Astrocyte of the spinal cord (primary cell): ENCODE measurements around the gene KIF20A.

Experiments
- DNase-seq: peaks from one replicate; pipeline ENCODE4 v3.0.0; 2011; ENCODE audit warnings: low read depth, low spot score
- H3K4me3 ChIP-seq: 2 replicates; pipeline ENCODE4 v1.5.1; 2011; ENCODE audit warnings: low read depth, mild to moderate bottlenecking, low read length, moderate library complexity
- CTCF ChIP-seq: IDR thresholded peaks from 2 replicates; pipeline ENCODE4 v1.5.1; 2012; ENCODE audit warnings: low read depth, mild to moderate bottlenecking, low read length, inconsistent platforms
- in situ Hi-C: cut with HindIII; loops from 2 replicates; pipeline ENCODE4 v1.10.0; 2017; ENCODE audit warnings: low sequenced_read_pairs

KIF20A gene

GRCh38 chr5:138163721-138164120 lies 15.2 kb upstream of the KIF20A start:
- in situ Hi-C loops, result no loop called here
- no peak for TF ChIP-seq CTCF
- DNase-seq, result no peak
- H3K4me3 ChIP-seq, result no peak overlapping the region

- in situ Hi-C loops, result no loop called here
- DNase-seq, result no peak
- TF ChIP-seq CTCF, result no peak
- no peak overlapping the region for H3K4me3 ChIP-seq
These were observed 9.8 kb upstream of the KIF20A start for GRCh38 chr5:138169124-138169523.

- H3K4me3 ChIP-seq, result no peak overlapping the region
- in situ Hi-C loops, result no loop called here
- TF ChIP-seq CTCF, result no peak
- DNase-seq, result no peak
These were observed 8.6 kb upstream of the KIF20A start for GRCh38 chr5:138170299-138170698.

- no peak for TF ChIP-seq CTCF
These were observed 884 bp upstream of the KIF20A start for GRCh38 chr5:138177941-138178515.

GRCh38 chr5:138179277-138179857 lies 455 bp downstream of the KIF20A start:
- DNase-seq, result no peak
- in situ Hi-C loops, result no loop called here
- H3K4me3 ChIP-seq, result peak overlapping the region; percentile 97
- TF ChIP-seq CTCF, result no peak

More at GRCh38 chr5:138177941-138178515, 884 bp upstream of the KIF20A start:
- H3K4me3 ChIP-seq, result peak overlapping the region; percentile 97
- in situ Hi-C loops, result no loop called here
- peak; percentile 55 for DNase-seq

- DNase-seq, result peak; percentile 64
- in situ Hi-C loops, result no loop called here
- peak; percentile 37 for TF ChIP-seq CTCF
- peak overlapping the region; percentile 97 for H3K4me3 ChIP-seq
These were observed 1.4 kb downstream of the KIF20A start for GRCh38 chr5:138180183-138180782.
